HS-5 (cell line): ENCODE results near the gene NECTIN1.

ENCODE experiments used
- DNase-seq: peaks from one replicate; pipeline ENCODE4 v3.0.0-alpha.2; 2012; ENCODE audit warnings: low read depth

The NECTIN1 gene, protein sequence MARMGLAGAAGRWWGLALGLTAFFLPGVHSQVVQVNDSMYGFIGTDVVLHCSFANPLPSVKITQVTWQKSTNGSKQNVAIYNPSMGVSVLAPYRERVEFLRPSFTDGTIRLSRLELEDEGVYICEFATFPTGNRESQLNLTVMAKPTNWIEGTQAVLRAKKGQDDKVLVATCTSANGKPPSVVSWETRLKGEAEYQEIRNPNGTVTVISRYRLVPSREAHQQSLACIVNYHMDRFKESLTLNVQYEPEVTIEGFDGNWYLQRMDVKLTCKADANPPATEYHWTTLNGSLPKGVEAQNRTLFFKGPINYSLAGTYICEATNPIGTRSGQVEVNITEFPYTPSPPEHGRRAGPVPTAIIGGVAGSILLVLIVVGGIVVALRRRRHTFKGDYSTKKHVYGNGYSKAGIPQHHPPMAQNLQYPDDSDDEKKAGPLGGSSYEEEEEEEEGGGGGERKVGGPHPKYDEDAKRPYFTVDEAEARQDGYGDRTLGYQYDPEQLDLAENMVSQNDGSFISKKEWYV

DNA sequence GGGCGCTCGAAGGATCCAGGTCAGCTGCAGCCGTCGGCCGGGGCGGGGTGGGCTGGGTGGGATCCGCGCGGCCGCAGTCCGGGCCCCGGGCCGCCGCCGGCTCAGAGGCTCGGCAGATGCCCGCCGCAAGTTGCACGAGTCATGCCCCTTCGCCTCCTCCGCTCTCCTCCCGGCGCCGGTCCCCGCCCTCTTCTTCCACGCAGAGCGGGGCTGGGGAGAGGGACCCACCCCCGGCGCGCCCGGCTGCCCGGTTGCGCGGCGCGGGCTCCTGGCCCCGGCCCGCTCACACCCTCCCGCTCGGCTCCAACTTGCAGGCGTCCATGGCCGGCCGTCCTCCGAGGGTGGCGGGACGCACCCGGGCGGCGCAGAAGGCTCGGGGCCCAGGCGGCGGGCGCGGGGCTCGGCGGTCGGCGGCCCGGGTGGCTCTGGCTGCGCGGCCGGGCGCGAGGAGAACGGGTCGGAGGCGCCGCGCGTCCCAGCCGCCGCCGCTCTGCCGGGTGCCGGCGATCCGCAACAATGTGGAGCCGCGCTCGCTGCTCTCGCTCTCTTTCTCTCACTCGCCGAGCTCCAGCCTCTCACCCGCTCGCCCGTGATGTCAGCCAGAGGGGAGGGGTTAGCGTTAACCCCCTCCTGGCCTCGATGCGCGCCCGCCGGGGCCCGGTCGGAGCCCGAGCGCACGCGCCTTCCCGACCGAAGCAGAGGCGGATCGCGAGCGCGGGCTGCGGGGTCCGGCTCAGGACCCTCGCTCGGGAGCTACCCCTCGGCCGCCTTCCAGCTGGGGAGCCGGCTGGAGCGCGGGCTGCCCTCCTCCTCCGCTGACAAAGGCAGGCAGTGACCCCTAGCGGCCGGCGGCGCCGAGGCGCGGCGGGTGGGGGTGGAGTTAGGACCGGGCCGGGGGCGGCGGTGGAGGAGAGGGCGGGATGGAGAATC, at the start of gene NECTIN1:
NECTIN1 (minus strand) TSS at position 550 of the 930 bp plus-strand sequence. CDS start 647 bp downstream, outside the sequence.
- DNase-seq, result peak; percentile 41

DNA sequence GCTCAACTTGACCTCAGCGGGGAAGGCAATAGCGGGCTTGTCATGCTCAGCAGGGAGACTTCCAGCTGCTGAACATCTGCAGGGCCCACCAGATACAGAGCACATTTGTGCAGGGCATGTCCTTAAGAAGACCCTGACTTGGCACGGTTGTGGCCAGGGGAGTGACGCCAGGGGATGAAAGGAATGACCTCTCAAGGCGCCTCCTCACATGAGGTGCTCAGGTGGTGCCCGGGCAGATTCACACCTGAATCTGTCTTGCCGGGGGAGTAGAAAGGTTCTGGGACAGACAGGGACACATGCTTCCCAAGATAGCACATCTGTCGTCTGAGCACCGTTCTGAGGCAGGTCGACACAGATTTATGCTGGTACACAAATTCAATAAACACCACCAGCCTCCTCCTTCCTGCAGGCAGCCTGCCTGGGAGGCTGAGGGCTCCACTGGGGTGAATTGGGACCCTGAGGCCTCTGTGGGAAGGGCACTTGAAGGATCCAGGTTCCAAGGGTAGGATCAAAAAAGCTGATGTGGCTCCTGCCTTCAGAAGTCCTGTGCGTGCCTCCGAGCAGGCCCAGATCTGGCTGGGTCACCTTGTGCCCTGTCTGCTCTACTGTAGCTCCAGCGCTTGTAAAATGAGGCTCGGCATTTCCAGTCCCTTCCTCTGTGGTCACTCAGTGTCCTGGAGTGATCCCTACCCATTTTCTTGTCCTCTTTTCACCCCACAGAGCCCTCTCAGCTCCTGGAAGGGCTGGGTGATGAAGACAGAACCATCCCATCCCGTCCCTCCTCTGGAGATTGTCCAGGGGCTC, 49.6 kb upstream of the NECTIN1 start:
- no peak for DNase-seq

DNA sequence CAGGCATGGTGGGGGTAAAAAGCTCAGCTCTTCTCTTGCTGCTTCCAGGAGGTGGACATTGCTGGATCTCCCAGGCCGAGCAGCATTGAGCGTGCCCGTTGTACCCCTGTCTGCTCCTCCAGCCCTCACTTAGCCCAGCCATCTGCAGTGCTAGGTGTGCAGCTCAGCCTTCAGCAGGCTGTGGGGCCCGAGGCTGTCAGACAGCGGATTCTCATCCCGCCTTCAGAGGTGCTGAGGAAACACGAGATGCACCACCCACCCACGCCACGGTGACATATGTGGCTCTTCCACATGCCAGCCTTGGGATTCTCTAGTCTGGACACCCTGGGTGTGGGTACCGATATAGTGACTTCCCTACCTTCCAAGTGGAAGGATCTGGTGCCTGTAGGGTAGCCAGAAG, 48.9 kb upstream of the NECTIN1 start:
- DNase-seq, result no peak

DNA sequence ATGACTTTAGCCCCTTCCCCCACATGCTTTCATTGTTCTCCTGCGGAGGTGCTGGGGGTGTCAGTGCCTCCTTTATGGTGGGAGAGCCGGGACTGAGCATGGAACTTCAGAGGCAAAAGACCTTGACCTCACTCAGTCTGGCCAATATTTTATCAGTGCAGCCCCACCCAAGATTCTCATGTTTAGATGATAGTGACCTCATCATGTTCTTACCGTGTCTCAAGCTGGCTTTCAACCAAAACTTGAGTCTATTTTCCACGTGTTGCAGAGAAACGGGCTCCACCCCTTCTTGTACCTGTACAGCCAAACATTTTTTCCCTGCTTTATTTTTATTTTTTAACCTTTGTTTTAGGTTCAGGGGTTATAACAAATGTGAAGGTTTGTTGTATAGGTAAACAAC, 47.7 kb upstream of the NECTIN1 start:
- no peak for DNase-seq

DNA sequence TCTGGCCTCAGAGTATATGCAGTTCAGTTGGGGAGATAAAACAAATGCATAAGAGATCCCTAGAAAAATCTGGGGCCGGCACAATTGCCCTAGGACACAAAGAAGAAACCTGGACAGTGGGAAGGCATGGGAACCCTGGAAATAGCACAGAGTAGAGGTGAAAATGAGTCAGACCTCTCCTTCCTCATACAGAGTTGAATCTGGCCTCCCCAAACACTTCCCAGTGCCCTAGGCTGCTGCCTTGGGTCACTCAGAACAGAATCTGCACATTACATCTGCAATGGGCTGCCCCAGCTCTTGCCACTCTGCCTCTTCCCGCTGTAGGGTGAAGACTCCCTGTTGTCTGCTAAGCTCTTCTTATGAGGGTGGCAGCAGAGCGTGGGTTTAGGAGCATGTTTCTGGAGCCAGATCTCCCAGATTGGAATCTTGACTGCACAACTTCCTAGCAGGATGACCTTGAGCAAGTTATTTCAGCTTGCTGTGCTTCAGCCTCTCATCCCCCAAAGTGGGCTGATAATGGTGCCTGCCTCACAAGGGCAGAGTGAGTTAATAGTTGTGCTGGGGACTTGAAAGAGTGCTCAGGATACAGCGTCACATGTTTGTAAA, 47.1 kb upstream of the NECTIN1 start:
- DNase-seq, result no peak

DNA sequence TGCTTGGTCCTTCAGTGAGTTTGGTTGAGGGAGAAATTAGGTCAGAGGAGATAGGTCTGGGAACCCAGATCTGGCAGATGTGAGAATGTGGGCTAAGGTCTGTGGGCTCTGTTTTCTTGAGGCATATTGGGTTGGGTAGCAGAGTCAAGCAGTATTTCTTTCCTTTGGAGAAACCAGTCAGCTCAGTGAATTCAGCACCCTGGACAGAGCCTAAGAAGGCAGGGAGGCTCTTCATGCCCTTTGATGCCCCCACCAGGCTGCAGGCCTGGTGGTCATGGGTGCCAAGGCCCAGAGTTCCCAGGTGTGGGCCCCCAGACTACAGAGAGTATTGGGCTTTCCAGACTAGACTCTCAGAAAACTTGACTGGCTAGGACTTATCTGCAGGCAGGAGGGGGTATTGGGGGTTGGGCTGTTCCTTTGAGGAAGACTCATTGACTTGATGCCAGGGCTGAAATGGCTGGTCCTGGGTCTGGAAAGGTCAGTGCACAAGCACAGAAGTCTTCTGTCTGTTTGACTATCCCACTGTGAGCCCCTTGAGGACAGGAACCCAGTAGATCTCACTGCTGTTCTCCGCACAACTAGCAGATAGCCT, 45.3 kb upstream of the NECTIN1 start:
- DNase-seq, result no peak

DNA sequence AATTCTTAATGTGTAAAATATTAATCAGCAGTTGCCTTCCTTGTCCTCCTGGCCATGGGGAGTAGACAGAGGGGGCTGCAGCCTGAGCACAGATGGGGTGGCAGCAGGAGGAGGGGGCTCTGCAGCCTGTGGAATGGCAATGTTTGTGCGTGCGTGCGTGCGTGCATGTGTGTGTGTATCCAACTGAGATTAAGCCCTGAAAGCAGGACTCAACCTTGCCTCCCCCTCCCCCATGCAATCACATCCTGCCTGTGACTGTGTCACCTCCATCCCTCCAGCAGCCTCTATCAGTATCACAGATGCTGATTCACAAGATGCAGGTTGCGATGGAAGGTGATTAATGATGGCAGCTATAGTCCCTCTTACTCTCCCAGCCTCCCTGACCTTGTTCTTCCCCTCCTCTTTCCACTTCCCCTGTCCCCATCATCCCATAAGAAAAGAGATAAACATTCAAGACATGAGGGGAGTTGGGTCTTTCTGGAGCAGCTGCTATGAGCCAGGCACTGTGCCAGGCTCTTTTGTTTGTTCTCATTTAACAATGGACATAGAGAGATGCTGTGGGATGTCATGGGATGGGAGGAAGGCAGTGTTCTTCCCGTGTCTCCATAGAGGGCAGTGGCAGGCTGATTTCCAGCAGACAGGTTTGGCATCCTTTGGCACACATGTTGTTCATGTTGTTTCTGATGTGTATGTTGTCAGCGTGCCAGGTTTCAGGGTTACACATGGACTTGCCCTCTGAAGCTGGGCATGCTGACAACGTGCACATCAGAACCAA, 43.8 kb upstream of the NECTIN1 start:
- DNase-seq, result no peak

DNA sequence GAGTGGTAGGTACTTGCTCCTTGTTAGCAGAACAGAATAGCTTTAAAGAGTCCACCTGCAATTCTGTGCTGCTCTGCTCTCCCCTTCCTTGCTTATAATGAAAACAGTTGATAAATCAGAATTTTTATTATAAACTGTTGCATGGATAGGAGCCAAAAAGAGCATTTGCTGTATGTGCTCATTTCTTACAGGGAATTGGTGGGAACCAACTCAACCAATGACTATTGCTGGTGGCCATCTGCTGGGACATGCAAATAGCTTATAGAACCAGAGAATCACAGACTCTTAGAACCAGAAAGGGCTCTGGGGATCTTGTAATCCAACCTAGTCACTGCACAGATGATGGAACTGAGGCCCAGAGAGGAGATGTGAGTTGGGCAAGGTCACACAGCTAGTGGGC, 43.1 kb upstream of the NECTIN1 start:
- DNase-seq, result no peak

DNA sequence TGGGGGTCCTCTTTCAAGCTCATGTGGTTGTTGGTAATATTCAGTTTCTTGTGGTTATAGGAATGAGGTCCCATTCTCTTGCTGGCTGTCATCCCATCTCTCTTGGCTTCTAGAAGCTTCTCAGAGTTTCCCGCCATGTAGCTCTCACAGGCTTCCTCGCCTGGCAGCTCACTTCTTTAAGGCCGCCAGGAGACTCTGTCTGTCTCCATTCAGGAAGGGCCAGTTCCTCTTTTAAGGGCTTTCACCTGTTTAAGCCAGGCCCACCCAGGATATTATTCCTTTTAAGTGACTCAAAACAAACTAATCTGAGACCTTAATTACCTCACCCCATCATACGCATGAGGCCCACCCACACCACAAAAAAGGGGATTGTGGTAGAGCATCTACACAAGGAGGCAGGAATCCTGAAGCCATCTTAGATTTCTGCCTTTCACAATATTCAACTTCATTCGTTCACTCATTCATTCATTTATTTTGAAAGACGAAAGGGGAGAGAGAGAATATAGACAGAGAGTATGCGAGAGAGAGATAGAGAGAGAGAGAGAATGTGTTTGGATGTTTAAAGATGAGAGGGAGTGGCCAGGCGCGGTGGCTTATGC, 42.3 kb upstream of the NECTIN1 start:
- DNase-seq, result no peak

DNA sequence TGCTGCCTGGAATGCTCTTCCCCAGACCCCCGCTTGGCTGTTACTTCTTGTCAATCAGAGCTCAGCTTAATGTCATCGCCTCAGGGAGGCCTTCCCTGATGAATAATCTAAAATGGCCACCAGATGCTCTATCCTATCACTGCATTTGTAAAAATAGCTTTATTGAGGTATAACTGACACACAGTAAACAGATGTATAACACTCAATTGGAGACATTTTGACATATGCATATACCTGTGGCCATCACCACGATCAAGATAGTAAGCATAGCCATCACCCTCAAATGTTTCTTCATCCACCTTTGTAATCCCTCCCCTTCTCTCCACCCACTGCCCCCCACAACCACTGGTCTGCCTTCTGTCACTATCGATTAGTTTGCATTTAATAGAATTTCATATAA, 36.6 kb upstream of the NECTIN1 start:
- no peak for DNase-seq

DNA sequence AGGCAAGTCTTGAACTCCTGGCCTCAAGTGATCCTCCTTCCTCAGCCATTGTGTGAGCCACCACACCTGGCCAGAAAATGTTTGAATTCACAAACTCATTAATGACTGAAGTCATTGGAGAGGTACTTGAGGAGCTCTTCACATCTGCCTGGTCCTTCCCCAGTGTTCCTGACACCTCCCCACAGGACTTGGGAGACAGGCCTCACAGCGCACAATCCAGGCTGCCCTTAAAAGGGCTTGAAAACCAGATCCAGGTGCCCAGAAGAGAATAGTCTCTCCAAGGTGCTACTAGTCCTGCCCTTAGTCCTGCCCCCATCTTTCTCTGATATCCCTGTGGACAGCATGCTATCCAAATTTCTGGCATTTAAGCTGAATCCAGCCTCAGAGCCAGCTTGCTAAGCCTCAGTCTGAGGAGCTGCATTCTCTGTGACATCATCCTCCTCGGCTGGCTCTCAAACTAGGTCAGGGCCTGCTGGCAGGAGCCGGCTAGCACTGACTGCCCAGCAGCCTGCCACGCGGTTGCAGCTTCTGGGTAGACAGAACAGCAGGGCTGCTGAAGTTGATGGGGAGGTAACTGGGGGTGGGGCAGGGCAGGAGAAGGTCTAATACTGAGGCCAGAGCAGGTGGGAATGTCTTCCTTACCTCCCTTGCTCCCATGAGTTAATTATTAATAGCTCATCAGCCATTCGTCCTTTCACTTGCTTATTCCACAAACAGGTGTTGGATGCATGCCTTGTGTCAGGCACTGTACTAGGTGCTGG, 35.3 kb upstream of the NECTIN1 start:
- DNase-seq, result no peak

DNA sequence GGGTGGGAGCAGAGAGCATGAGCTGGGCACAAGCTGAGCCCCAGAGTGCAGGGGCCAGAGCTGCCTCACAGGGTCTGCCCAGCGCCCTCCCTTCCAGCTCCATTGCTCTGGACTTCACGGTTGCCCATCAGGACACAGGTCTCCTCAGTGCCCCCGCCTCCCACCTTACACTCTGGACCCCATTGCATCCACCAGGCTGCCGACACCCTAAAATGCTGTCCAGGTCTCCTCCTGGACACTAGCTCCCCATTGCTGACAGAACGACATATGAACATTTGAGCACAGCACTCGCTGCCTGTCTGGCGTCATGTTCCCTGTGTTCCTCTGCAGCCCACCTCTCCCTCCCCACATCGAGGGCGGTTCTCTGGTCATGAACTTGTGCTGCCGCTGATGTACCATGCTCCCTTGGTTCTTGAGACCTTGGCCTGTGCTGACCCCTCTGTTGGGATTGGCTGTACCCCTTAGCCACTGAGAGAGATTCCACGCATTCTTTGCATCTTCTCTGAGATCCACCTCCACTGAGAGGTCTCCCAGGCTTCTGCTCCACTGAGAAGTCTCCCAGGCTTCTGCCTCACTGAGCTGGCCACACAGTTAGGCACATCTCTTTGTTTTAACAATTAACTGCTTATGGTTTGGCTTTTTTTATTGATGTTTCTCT, 34.2 kb upstream of the NECTIN1 start:
- no peak for DNase-seq

DNA sequence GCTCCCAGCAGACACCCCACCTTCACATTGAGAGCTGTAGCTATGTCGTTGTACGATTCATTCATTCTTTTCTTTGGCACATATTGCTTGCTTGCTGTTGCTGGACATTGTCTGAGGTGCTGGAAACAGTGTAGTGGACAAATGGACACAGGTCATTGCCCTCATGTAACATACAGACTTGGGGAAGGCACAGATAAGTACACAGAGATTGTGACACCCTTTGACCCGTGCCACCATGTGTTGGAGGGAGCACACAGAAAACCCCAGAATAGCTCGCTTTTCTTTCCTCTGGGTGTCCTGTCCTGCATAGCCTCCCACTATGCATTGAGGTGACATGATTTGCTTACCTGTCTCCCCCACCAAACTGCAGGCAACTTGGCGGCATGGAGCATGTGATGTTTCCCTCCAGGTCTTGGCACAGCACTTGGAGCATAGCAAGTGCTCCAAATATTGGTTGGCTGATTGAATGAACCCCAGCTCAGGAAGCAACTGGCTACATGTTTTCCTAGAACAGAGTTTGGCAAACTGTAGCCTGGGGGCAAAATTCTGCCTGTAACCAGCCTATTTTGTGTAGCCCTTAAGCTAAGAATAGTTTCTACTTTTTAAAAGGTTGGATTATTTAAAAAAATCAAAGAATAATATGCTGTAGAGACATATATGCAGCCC, 30.9 kb upstream of the NECTIN1 start:
- DNase-seq, result no peak

DNA sequence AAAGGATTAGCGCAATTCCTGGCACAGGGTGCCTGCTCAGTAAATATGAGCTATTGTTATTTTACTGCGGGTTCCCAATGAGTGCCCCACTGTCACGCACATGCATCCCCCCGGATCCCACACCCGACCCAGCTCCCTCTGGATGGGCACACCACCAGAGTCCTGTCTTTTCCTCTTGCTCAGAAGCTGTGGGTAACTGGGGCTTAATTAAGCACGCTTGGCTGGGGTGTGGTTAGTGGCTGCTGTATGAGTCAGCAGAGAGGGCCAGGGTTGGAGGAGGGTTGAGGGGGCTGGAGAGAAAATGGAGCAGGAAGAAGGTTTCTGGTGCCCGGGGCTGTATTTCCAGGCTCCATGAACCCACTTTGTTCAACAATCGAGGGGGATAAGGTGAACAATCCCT, 30.3 kb upstream of the NECTIN1 start:
- peak; percentile 19 for DNase-seq

DNA sequence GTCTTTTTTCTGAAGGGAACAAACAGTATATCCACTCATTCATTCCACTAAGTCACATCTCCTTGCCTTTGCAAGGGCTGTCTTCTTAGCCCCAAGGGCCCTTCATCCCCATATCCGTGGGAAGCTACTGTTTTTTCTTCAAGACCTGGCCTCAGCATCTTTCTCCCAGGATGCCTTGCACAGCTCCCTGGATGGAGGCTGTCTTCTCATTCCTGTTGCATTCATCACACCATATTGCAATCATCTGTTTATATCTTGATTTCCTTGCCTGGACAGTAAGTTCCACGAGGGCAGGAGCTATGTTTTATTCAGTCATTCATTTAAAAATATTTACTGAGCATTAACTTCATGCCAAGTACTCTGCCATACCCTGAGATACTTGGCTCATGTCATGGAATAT, 29.3 kb upstream of the NECTIN1 start:
- DNase-seq, result no peak

DNA sequence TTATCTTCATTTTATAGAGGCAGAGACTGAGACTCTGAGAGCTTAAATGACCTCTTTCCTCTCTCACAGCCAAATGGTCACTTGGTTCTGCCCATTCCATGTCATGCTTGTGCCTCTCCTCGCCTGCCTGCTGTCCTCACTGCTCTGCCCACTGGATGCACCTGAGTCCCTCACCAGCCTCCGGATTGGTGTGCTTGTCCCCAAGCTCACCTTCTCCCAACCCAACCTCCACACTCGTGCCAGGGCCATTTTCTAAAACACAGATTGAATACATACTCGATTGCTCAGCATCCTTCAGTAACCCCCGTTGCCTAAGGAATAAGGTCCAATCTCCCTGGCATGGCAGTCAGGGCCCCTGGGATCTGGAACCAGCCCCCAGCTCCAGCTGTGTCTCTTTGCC, 28.4 kb upstream of the NECTIN1 start:
- DNase-seq, result no peak

DNA sequence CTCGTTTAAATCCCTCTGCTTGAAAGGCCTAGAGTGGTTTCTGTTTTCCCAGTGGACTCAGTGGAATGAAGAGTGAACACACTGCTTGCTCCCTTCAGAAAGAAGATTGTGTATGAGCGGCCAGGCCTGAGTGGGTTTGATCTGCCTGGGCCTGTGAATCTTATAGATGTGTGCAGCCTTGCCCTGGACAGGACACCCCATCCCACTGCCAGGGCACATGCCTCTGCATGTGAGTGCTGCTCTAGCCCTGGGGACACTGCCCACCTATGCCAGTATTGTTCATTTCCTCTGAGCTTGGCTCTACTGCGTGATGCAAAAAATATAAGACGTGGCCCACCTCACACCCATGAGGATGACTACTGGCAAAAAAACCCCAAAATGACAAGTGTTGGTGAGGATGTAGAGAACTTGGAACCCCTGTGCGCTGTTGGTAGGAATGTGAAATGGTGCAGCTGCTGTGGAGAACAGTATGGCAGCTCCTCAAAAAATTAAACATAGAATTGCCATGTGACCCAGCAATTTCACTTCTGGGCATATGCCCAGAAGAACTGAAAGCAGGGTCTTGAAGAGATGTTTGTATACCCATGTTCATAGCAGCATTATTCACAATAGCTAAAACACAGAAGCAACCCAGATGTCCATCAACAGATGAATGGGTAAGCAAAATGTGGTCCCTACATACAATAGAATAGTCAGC, 27.3 kb upstream of the NECTIN1 start:
- no peak for DNase-seq
